Liver (tissue), 9 donors: Measurements from ENCODE around the gene KSR1. TPM values are rescaled to one million over a fixed set of nuclear protein-coding genes. Genes with fewer than 3 reads are reported as not detected.

ENCODE experiments used
- DNase-seq: peaks from one replicate; pipeline ENCODE4 v3.0.0-alpha.2; 2017; ENCODE audit warnings: low spot score
- H3K27ac ChIP-seq, 2 donors: one replicate each; pipeline ENCODE4 v1.7.0; 2013; ENCODE audit warnings: inconsistent platforms in 2 of 2, low read length in 2 of 2, control low read depth in 1 of 2, low read depth in 1 of 2, mild to moderate bottlenecking in 1 of 2
- H3K27me3 ChIP-seq, 4 donors: one replicate each; pipeline versions ENCODE4 v1.6.1 to v1.7.0; 2013; ENCODE audit warnings: low read length in 3 of 4, inconsistent platforms in 1 of 4, mild to moderate bottlenecking in 1 of 4, moderate library complexity in 1 of 4; ENCODE audit not compliant: control insufficient read depth in 4 of 4, insufficient read depth in 4 of 4
- H3K36me3 ChIP-seq, 4 donors: one replicate each; pipeline versions ENCODE4 v1.6.1 to v1.7.0; 2013; ENCODE audit warnings: low read length in 3 of 4, mild to moderate bottlenecking in 3 of 4, low read depth in 1 of 4, moderate library complexity in 1 of 4; ENCODE audit not compliant: control insufficient read depth in 4 of 4, insufficient read depth in 3 of 4
- H3K4me1 ChIP-seq, 4 donors: one replicate each; pipeline versions ENCODE4 v1.6.1 to v1.7.0; 2013; ENCODE audit warnings: low read length in 3 of 4, mild to moderate bottlenecking in 3 of 4, moderate library complexity in 1 of 4; ENCODE audit not compliant: control insufficient read depth in 4 of 4, insufficient read depth in 4 of 4
- H3K4me3 ChIP-seq, 3 donors: one replicate each; pipeline versions ENCODE4 v1.6.1 to v1.7.0; 2013; ENCODE audit warnings: low read length in 3 of 3, control low read depth in 1 of 3, low read depth in 1 of 3, mild to moderate bottlenecking in 1 of 3
- H3K9ac ChIP-seq, 2 donors: one replicate each; pipeline ENCODE4 v1.7.0; 2013; ENCODE audit warnings: low read length in 2 of 2, mild to moderate bottlenecking in 2 of 2, moderate library complexity in 2 of 2, control low read depth in 1 of 2, low read depth in 1 of 2
- H3K9me3 ChIP-seq, 4 donors: one replicate each; pipeline versions ENCODE4 v1.6.1 to v1.7.0; 2013; ENCODE audit warnings: low read length in 3 of 4; ENCODE audit not compliant: control insufficient read depth in 4 of 4
- ATF3 ChIP-seq: IDR thresholded peaks from 2 replicates; pipeline ENCODE4 v1.6.1; 2016; ENCODE audit warnings: antibody characterized with exemption
- CTCF ChIP-seq: fragments of 150-350 bp; IDR thresholded peaks from 2 replicates; pipeline ENCODE4 v1.5.1; 2017; ENCODE audit warnings: improper control_type of control experiment, low read depth, low read length; ENCODE audit not compliant: missing input control
- FOXA1 ChIP-seq: IDR thresholded peaks from 2 replicates; pipeline ENCODE4 v1.6.1; 2016; ENCODE audit warnings: antibody characterized with exemption
- GABPA ChIP-seq, 2 donors: IDR thresholded peaks in 1 of 2; conservative IDR thresholded peaks in 1 of 2; 2 replicates each; pipeline ENCODE4 v1.6.1; 2016; ENCODE audit warnings: antibody characterized with exemption in 2 of 2, mild to moderate bottlenecking in 1 of 2, moderate library complexity in 1 of 2
- HNF4A ChIP-seq, 2 donors: conservative IDR thresholded peaks; 2 replicates each; pipeline ENCODE4 v1.6.1; 2016; ENCODE audit warnings: antibody characterized with exemption in 2 of 2, mild to moderate bottlenecking in 2 of 2
- HNF4G ChIP-seq: IDR thresholded peaks from 2 replicates; pipeline ENCODE4 v1.6.1; 2016; ENCODE audit warnings: antibody characterized with exemption
- JUND ChIP-seq, 2 donors: IDR thresholded peaks; 2 replicates each; pipeline ENCODE4 v1.6.1; 2016; ENCODE audit warnings: antibody characterized with exemption in 2 of 2
- NR2F2 ChIP-seq: IDR thresholded peaks from 2 replicates; pipeline ENCODE4 v1.6.1; 2016; ENCODE audit warnings: antibody characterized with exemption
- RAD21 ChIP-seq, 2 donors: IDR thresholded peaks; 2 replicates each; pipeline ENCODE4 v1.6.1; 2016; ENCODE audit warnings: antibody characterized with exemption in 2 of 2, mild to moderate bottlenecking in 2 of 2
- REST ChIP-seq: IDR thresholded peaks from 2 replicates; pipeline ENCODE4 v1.6.1; 2016; ENCODE audit warnings: antibody characterized with exemption, mild to moderate bottlenecking
- RXRA ChIP-seq, 2 donors: IDR thresholded peaks; 2 replicates each; pipeline ENCODE4 v1.6.1; 2017 to 2018; ENCODE audit warnings: antibody characterized with exemption in 2 of 2, mild to moderate bottlenecking in 1 of 2
- SP1 ChIP-seq: IDR thresholded peaks from 2 replicates; pipeline ENCODE4 v1.6.1; 2018; ENCODE audit warnings: antibody characterized with exemption, mild to moderate bottlenecking
- TAF1 ChIP-seq: conservative IDR thresholded peaks from 2 replicates; pipeline ENCODE4 v1.6.1; 2016; ENCODE audit warnings: antibody characterized with exemption, mild to moderate bottlenecking
- YY1 ChIP-seq: IDR thresholded peaks from 2 replicates; pipeline ENCODE4 v1.6.1; 2016; ENCODE audit warnings: antibody characterized with exemption, mild to moderate bottlenecking
- ZBTB33 ChIP-seq: IDR thresholded peaks from 2 replicates; pipeline ENCODE4 v1.6.1; 2016; ENCODE audit warnings: antibody characterized with exemption
- WGBS: extraction: QIAGEN DNeasy Blood & Tissue Kit; methylation state at CpG from one replicate; pipeline ENCODE4 v1.1.7; 2013; 5-methylcytosine and 5-hydroxymethylcytosine counted together
- polyA plus RNA-seq, 2 donors: library from polyadenylated mRNA; stranded (reverse) in 1 of 2; unstranded in 1 of 2; fragments of 200-250 nt in 1 of 2; fragments of >200 nt in 1 of 2; fragmentation: Nextera tagmentation in 1 of 2; extraction: Ambion mirVana in 1 of 2; gene quantifications; one replicate each; pipeline versions ENCODE4 v1.2.1 to v1.2.3, GENCODE V29; 2013 to 2015
- total RNA-seq, 2 donors: library from RNA; depleted of rRNA; stranded (reverse); fragments of >200 nt; gene quantifications; one replicate each; pipeline ENCODE4 v1.2.3, GENCODE V29; 2014
- donor health status: healthy.
- donor health status: healthy.
- donor health status: healthy.
- donor health status: healthy.
- donor health status: healthy.

The KSR1 gene
- total and polyA plus RNA-seq, 4 donors: 1.2 to 9.0 (median 4.1) TPM

- Histone ChIP-seq H3K4me1 (no peaks in the 10 kb centered on the region), H3K27me3 (no peaks in the 10 kb centered on the region), H3K27ac (no peak overlapping the region), H3K4me3 (no peak overlapping the region), H3K36me3 (no peaks in the 10 kb centered on the region), H3K9ac (no peak overlapping the region), H3K9me3 (no peaks in the 10 kb centered on the region)
- no peak for DNase-seq
- WGBS: 78% methylated on average over 2 of the region's 2 CpGs
- TF ChIP-seq GABPA (IDR thresholded peaks at IDR 0.05 in 1 of 2, conservative IDR thresholded peaks at IDR 0.05 in 1 of 2) (no peak), CTCF (no peak), REST (no peak), RAD21 (IDR thresholded peaks at IDR 0.05) (no peak), SP1 (no peak), ZBTB33 (no peak), HNF4A (conservative IDR thresholded peaks at IDR 0.05) (no peak), RXRA (IDR thresholded peaks at IDR 0.05) (no peak), TAF1 (no peak), FOXA1 (no peak), ATF3 (no peak)
Observed at GRCh38 chr17:27512031-27512430, 55.8 kb downstream of the KSR1 start.

GRCh38 chr17:27512511-27513346, 56.5 kb downstream of the KSR1 start:
- 87% methylated on average over 15 of the region's 15 CpGs for WGBS
- Histone ChIP-seq H3K9ac (no peak overlapping the region), H3K4me3 (no peak overlapping the region), H3K27me3 (no peaks in the 10 kb centered on the region), H3K4me1 (no peaks in the 10 kb centered on the region), H3K36me3 (no peaks in the 10 kb centered on the region), H3K27ac (no peak overlapping the region), H3K9me3 (no peaks in the 10 kb centered on the region)
- DNase-seq: no peak
- TF ChIP-seq SP1 (no peak), HNF4A (conservative IDR thresholded peaks at IDR 0.05) (no peak), HNF4G (no peak), YY1 (no peak), REST (no peak), TAF1 (no peak), JUND (IDR thresholded peaks at IDR 0.05) (no peak), GABPA (IDR thresholded peaks at IDR 0.05 in 1 of 2, conservative IDR thresholded peaks at IDR 0.05 in 1 of 2) (no peak), CTCF (no peak), FOXA1 (no peak), NR2F2 (no peak)
